GM12892 (cell line): ENCODE data around the gene TRANK1.

Experiments
- POLR2A ChIP-seq: IDR thresholded peaks from 2 replicates; pipeline ENCODE4 v1.6.1; 2011; ENCODE audit warnings: low read depth, low read length, control low read depth
- POLR2AphosphoS5 ChIP-seq: IDR thresholded peaks from 2 replicates; pipeline ENCODE4 v1.6.1; 2011; ENCODE audit warnings: low read depth, low read length, control low read depth
- TAF1 ChIP-seq: IDR thresholded peaks from 2 replicates; pipeline ENCODE4 v1.6.1; 2011; ENCODE audit warnings: low read depth, mild to moderate bottlenecking, control low read depth, low read length, borderline replicate concordance

- TF ChIP-seq TAF1 = no peak
- TF ChIP-seq POLR2AphosphoS5 = no peak
- TF ChIP-seq POLR2A = no peak
Observed at GRCh38 chr3:36881735-36882134, 63.1 kb downstream of the TRANK1 start.
